NCI-H2227 treated with DMSO at 0.1 percent for 48 hours (cell line): Measurements from ENCODE around the gene DUSP12.
A peak's percentile ranks its signal among the peaks of the same experiment; 100 is the strongest.

Experiments
- DNase-seq: peaks from one replicate; lab custom pipeline; 2025; lab: John Stamatoyannopoulos, UW

Gene DUSP12

GRCh38 chr1:161770250-161770649 lies 20.7 kb downstream of the DUSP12 start:
- no peak for DNase-seq

- DNase-seq, result no peak
These were observed 21.6 kb downstream of the DUSP12 start for GRCh38 chr1:161771161-161771560.

- DNase-seq, result no peak
These were observed 22.4 kb downstream of the DUSP12 start for GRCh38 chr1:161771973-161772372.

- DNase-seq, result no peak
These were observed 22.8 kb downstream of the DUSP12 start for GRCh38 chr1:161772397-161772796.

- no peak for DNase-seq
These were observed 24.2 kb downstream of the DUSP12 start for GRCh38 chr1:161773791-161774190.

- DNase-seq, result no peak
These were observed 27.7 kb downstream of the DUSP12 start for GRCh38 chr1:161777261-161777660.

GRCh38 chr1:161778522-161778921 lies 28.9 kb downstream of the DUSP12 start:
- DNase-seq, result no peak

- no peak for DNase-seq
These were observed 29.8 kb downstream of the DUSP12 start for GRCh38 chr1:161779393-161779792.

- no peak for DNase-seq
These were observed 32.4 kb downstream of the DUSP12 start for GRCh38 chr1:161781995-161782394.

GRCh38 chr1:161782886-161783285 lies 33.3 kb downstream of the DUSP12 start:
- no peak for DNase-seq

- no peak for DNase-seq
These were observed 35.4 kb downstream of the DUSP12 start for GRCh38 chr1:161784968-161785367.

GRCh38 chr1:161787355-161787754 lies 37.8 kb downstream of the DUSP12 start:
- DNase-seq, result no peak

- DNase-seq, result no peak
These were observed 41.2 kb downstream of the DUSP12 start for GRCh38 chr1:161790587-161791317.

- DNase-seq, result no peak
These were observed 42.5 kb downstream of the DUSP12 start for GRCh38 chr1:161791904-161792655.

- peak; percentile 45 for DNase-seq
These were observed 43.2 kb downstream of the DUSP12 start for GRCh38 chr1:161792740-161793139.

GRCh38 chr1:161799792-161800191 lies 50.2 kb downstream of the DUSP12 start:
- DNase-seq, result no peak

GRCh38 chr1:161801955-161802354 lies 52.4 kb downstream of the DUSP12 start:
- no peak for DNase-seq

GRCh38 chr1:161803181-161803580 lies 53.6 kb downstream of the DUSP12 start:
- no peak for DNase-seq

GRCh38 chr1:161805399-161806197 lies 56.0 kb downstream of the DUSP12 start:
- DNase-seq, result no peak
